ENCODE measurements around the gene RPIA.

RPIA gene

DNA sequence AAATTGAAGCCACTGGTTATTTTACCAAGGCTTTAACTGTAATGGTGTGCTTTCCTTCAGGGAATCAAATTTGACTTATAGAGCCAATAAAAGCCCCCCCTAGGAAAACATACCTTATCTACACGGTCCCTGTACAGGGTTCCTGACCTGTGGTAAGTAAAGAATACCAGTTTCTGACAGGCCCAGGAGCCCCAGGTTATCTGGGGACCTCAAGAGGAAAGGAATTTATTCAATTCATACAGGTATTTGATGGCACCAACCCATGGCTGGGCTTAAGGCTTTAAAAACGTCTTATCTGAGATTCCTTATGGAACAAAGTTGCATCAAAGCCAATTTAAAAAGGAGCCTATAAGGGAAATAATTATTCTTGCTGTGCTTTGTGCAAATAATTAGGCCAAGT, 7.0 kb upstream of the RPIA start:
- in situ Hi-C loops (cut with MboI; ENCODE audit: low sequenced_read_pairs), result no loop called here

DNA sequence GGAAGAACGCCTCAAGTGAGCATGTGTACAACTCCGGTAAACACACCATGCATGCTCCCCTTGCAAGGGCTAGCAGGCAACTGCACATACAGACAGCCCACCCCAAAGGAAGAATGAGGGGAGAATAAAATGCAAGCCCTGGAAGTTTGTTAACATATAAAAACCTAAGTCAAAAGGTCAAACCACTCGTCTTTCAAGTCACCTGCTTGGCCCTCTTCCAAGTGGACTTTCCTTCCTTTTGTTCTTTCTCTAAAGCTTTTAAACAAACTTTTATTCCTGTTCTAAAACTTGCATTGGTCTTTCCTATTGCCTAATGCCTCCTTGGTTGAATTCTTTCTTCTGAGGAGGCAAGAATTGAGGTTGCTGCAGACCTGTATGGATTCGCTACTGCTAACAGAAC, 5.2 kb upstream of the RPIA start:
- in situ Hi-C loops (cut with MboI; ENCODE audit: low sequenced_read_pairs), result no loop called here

DNA sequence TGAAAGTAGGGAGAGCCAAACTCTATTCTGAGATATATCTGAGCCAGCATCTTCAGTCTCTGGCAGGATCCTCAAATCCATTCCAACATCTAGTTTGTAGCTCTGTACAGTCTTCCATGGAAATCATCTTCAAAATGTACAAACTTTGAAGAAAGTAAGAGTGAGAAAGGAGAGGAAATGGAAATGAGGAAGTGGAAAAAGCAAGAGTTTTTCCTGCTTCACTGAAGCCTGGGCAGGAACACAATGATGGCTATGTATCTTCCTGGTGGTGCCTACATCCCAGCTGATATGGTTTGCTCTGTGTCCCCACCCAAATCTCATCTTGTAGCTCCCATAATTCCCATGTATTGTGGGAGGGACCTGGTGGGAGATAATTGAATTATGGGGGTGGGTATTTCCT, 4.1 kb upstream of the RPIA start:
- in situ Hi-C loops (cut with MboI; ENCODE audit: low sequenced_read_pairs), result no loop called here

DNA sequence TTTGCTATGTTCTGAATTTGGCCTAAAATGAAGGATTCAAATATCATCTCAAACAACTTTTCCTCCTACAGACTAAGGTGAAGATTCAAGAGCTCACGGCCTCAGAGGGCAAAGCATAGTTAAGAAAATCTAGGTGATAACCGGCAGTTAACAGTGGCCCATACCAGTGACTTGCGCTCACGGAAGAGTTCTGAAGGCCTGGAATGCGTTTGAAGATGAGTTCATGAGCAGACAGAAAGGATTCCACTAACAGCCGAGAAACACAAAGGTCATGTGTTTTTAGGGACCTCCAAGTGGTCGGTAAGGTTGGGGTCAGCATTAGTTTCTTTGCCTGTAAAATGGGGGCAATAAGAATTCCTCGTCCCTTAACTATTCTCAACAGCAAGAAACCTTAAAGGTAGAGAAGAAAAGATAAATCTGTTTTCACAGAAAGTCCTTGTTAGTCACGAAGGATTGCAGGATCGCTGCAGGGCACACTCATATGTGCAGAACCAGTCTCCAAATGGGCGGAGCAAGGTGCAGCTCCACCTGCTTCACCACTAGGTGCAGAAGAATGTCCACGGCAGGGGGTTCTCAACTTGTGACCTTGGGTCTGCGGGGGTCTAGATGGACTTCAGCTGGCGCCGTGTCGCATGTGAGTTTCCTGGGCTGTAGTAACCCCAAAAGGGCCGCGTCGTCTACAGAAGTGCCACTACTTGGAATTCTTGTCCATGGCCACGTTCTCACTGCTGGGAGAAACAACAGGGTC, 708 bp upstream of the RPIA start:
- in situ Hi-C loops (cut with MboI; ENCODE audit: low sequenced_read_pairs), result no loop called here

DNA sequence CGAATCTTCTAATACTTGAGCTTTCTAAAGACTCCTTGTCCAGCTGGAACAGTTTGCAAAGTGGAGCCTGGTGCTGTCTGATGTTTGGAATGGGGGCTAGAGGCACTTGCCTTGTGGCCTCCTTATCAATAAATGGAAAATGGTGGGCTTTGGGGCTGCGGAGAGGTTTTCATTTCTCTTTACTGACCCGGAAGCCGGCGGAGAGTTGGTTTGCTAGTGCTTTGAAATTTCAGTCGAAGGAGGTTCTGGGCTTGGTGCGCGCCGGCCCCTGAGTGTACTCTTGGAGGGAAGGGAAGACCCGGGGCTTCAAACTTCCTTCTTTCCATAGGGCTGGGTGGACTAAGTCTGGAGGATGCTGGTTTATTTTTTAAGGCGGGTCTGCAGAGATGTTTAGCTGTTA, 714 bp downstream of the RPIA start:
- in situ Hi-C loops (cut with MboI; ENCODE audit: low sequenced_read_pairs), result no loop called here

DNA sequence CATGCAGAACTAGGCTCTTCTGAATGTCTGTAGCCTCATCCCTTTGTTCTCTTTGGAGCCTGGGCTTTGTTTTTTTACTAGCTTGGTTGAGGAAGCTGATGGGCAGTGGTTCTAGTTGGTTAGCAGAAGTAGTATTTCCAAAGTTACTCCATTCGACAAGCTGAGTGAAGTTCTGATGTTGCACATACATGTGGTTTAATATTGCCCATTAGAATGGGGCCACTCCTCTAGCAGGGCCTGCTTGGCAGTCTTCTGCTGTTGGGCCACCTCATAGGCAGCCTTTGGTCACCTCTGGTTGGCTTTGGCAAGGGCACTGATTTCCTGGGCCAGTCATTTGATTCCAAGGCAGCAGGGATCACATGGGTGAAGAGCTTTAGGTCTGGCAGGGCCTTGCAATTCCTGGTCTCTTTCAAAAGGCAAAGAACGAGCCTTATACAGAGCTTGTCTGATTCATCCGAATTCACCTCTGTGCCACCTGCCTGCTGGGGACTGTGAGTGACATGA, 2.5 kb downstream of the RPIA start:
- in situ Hi-C loops (cut with MboI; ENCODE audit: low sequenced_read_pairs), result no loop called here

DNA sequence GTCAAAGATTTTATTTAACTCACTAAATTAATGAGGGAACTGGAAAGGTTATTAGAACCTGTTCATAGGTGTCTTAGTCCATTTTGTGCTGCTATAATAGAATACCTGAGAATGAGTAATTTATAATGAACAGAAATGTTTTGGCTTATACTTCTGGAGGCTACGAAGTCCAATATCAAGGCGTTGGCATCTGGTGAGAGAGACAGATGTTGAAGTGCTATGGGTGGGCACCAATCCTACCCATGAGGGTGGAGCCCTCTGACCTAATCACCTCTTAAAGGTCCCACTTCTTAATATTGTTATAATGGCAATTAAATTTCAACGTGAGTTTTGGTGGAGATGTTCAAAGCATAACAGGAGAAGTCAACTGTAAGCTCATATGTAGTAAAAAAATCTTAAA, 5.1 kb downstream of the RPIA start:
- in situ Hi-C loops (cut with MboI; ENCODE audit: low sequenced_read_pairs), result no loop called here

DNA sequence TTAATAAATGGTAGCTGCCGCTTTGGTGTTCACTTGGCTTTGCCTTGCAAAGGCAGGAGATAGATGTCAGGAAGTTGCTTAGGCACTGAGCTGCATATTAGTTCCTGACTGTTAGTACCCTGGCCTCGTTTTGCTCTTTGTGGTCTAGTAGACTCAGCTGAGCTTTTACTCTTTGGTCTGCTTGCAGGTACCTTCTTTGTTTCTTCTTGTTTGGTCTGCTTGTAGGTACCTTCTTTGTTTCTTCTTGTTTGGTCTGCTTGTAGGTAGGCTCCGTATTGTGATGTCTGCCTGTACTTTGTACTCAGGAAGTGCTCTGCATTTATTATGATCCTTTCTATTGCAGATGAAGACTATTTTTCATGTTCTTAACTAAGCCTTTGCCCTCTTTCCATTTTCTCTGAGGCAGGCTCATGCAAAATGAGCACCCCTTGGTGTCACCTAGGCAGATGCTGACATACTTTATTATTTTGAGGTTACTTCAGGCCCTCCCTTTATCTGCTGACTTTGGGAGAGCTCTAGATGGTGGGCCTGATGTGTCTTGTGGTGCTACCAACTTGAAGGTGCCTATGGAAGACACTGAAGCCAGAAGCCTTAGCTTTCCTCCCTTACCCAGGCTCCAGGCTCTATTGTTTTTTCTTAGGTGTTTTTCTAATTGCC, 6.0 kb downstream of the RPIA start:
- in situ Hi-C loops (cut with MboI; ENCODE audit: low sequenced_read_pairs), result no loop called here

DNA sequence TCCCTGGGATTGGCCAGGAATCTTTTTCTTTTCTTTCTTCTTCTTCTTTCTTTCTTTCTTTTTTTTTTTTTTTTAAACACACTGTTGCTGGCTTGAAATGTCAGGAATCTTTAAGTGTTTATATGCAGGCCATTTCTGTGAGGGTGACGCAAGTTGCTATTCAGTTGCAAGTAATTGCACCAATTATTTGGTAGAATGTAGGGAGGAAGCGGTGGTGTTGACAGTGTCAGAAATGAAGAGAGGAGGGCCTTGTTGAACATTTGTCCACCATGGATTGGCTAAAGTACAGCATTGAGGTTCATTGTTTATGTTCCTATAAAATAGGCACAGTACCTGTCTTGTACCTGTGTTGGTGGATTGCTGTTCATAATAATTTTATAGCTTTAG, 6.5 kb downstream of the RPIA start:
- in situ Hi-C loops (cut with MboI; ENCODE audit: low sequenced_read_pairs), result no loop called here

DNA sequence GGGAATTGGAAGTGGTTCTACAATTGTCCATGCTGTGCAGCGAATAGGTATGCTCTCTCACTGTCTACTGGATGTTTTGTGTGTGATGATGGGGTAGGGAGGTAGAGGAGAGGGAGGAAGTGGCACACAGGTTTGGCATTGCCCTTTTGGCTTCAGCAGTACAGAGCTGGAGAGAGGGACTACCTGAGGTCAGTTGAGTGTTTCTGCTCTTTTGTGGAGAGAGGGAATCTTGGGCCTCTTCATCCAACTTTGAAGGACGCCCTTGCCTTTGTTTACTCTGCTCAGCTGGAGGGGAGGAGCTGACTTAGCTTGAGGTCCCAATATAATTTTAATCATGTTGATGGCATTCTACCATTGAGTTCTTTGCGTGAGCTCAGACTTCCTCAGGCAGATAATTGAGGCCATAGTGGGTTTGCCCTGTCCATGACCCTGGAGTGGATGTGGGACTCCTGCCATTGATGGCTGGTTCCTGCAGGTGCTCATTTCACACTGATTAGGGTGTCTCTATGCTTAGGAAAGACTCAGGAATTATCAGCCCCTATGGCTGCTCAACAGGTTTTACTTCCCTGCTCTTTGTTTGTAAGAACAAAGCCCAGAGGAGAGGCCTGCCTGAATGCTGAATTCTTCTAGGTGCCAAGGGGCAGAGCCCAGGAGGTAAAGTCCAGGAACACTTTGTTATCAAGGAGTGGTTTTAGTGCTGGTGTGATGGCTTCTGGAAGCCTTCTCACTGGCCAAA, 7.2 kb downstream of the RPIA start:
- in situ Hi-C loops (cut with MboI; ENCODE audit: low sequenced_read_pairs), result no loop called here

DNA sequence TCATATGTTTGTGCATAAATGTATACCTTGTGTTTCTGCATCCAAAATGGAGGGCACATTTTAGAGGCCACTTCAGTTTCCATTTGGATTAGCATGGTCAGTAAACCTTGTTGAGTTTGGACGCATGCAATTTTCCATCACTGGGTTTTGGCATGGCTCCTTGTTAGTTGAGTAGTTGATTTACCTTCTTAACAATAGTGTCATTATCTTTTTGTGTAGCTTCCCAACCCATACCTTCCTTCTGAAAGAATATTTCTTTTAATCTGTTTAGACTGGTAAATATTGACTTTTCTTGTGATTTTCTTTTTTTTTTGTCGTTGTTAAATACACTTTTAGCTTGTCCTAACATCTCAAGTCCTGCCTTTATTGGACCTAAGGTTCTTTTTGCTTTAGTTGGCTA, 15.5 kb downstream of the RPIA start:
- in situ Hi-C loops (cut with MboI; ENCODE audit: low sequenced_read_pairs), result no loop called here

DNA sequence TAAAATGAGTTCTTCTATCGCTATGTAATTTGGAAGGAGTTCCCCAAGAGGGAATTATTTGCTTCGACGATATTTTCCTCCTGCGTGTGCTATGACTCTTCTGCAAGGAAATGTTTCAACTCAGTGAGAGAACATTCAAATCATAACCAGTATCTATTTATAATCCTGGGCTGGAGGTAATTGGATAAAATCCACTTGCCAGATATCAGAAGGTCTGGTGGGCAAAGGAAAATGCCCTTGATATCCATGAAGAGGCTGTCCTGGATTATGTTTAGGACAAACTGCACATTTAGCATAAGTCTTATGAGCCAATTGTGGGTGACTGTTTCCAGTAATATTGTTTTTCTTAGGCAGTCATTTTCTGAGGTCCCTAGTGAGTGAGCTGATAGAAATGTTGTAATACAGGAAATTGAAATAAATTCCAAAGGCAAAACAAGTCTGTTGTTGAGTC, 17.7 kb downstream of the RPIA start:
- in situ Hi-C loops (cut with MboI; ENCODE audit: low sequenced_read_pairs), result no loop called here

DNA sequence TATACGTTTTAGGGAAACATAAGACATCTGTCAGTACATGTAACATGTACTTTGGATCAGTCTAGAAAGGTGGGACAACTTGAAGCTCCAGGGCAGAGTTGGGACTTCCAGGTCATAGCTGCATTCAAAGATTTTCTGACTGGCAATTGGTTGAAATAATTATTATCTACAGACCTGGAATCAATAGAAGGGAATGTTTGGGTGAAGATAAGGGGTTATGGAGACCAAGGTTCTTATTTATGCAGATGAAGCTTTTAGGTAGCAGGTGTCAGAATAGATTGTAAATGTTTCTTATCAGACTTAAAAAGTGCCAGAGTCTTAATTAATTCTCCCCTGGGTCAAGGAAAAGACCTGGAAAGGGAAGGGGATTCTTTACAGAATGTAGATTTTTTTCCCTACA, 19.8 kb downstream of the RPIA start:
- in situ Hi-C loops (cut with MboI; ENCODE audit: low sequenced_read_pairs), result no loop called here

DNA sequence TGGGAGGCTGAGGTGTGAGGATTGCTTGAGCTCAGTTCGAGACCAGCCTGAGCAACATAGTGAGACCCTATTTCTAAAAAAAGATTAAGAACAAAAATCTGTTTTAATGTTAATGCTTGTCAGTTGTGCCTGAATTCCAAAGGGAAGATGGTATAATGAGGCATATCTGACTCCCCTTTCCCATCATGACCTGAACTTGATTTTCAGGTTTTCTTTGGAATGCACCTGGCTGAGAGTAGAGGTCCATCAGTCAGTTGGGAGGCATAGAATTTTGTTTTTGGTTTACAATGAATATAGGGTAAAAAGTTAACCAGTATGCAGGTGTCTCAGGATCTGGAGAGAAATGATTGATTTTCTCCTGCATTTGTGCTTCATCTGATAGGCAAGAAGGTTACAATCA, 20.4 kb downstream of the RPIA start:
- in situ Hi-C loops (cut with MboI; ENCODE audit: low sequenced_read_pairs), result no loop called here

DNA sequence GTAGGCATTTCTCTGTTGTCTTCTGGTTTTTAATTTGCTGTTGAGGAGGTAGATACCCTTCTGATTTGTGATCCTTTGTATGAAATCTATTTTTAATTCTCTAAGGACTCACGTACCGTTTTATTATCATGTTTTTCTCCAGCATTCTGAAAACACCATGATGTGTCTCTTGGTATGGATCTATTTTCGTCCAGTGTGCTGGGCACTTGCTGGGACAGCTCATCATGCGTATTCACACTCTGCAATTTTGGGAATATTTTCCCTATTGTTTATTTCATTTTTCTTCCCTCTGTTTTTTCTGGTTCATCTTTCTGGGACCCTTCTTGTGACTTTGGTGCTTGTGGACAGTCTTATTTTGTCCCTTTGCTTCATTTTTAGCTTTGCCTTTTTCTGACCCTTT, 21.9 kb downstream of the RPIA start:
- in situ Hi-C loops (cut with MboI; ENCODE audit: low sequenced_read_pairs), result no loop called here

DNA sequence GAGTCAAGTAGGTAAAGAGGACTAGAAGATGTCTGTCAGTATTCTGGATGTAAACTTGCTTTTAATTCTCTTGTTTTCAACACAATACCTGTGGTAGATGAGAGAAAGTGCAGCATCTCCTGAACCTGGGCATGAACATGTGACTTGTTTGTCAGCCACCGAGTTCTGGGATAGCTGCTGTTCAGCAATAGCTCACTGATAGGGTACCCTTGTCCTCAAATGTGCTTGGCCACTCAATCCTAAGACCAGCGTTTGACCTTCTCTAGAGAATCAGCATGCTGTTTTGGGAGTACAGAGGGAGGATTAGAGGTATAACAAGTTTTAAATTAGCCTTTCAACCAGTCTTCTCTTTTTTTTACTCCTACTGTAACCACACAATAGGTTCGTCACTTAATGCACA, 23.2 kb downstream of the RPIA start:
- in situ Hi-C loops (cut with MboI; ENCODE audit: low sequenced_read_pairs), result no loop called here

DNA sequence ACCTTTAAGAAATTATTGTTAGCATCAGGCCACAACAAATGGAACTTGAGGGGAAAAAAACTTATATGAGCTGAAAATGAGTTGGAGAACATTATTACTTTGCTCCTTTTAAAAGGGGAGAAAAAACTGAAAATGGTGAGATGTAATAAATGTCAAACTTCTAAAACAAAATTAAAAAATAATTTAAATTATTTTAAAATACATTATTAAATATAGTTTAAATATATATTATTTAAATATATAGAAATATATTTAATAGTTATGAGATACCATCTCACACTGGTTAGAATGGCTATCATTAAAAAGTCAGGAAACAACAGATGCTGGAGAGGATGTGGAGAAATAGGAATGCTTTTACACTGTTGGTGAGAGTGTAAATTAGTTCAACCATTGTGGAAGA, 28.9 kb downstream of the RPIA start:
- in situ Hi-C loops (cut with MboI; ENCODE audit: low sequenced_read_pairs), result no loop called here

DNA sequence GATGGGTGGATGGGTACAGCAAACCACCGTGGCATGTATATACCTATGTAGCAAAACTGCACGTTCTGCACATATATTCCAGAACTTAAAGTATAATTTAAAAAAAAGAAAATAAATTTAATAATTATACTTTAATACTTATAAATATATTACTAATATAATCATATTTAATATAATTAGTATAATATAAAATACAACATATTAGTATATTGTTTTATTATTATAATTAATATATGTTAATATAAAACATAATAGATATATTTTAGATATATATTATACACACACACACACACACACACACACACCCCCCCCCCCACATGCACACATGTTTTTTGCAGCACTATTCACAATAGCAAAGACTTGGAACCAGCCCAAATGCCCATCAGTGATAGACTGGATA, 29.8 kb downstream of the RPIA start:
- in situ Hi-C loops (cut with MboI; ENCODE audit: low sequenced_read_pairs), result no loop called here

DNA sequence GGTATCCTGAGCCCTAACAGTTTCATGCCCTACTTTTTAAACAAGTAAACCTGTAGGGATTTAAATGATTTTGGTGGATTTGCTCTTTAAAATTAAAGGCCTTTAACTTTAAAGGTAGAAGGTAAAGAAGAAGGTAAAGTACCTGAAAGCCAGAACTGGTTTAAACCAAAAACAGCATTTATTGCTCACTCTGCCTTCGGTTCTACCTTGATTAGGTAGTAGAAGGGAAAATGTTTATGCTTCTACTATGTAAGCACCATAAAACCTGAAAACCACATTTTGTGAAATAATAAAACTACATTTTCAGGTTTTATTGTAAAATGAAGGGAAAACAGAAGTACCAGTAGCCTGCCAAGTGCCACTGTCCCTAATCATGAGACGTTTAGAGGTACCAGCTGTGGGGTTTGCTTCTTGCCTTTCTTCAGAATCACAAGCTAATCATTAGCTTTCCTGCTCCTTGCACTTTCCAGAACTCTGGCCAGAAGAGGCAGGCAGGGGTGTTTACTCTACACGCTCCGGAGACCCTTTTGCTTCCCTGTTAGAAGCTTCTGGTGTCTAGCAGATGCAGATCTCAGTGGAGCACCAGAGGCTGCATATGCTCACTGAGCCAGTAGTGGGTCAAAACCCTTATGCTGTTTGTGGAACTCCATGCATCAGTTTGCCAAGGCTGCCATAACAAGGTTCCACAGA, 33.3 kb downstream of the RPIA start:
- in situ Hi-C loops (cut with MboI; ENCODE audit: low sequenced_read_pairs), result no loop called here

DNA sequence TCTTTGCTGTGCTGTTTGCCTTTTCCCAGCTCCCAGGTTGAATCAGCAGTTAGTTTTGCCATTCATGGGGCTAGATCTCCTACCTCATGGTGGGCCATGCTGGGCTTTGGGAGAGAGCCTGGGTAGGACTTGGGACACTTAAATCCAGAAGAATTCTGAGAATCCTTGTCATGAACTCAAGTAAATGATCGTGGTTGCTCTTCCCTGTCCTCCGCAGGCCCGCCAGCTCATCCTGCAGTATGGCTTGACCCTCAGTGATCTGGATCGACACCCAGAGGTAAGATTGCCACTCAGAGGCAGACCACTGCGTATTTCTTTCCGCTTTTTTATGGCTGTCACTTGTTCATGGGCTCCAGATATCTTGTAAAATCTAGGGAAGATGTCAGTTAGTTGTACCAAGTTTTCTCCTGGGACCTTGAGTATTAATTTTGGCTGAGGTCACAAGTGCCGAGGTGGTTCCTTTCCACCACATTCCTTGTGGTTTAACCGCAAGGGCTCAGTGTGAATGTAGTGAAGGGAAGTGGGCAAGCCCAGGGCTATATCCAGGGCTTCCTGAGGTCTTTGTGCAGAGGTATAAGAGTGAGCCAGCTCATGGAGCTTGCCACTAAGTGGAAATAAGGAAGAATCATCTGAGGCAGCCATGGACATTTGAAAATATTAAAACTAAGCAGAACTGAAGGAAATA, 37.7 kb downstream of the RPIA start:
- in situ Hi-C loops (cut with MboI; ENCODE audit: low sequenced_read_pairs), result no loop called here

Measured in hTERT RPE-1 (cell line).